Glutamatergic neuron (in vitro differentiated cells): ENCODE measurements around the gene BABAM2. TPM values are rescaled to one million over a fixed set of nuclear protein-coding genes. Genes with fewer than 3 reads are reported as not detected.
"Not testable (repeated sequence)": the region's sequence is repeated elsewhere in the genome, so short reads cannot be mapped to it uniquely, and the experiment has no call there.

ENCODE experiments used
- DNase-seq: peaks from one replicate; pipeline ENCODE4 v3.0.0; 2022
- H3K27ac Mint-ChIP-seq: one replicate; pipeline ENCODE4 v1.8.0; 2020; ENCODE audit warnings: mild to moderate bottlenecking, mixed read lengths, inconsistent platforms; ENCODE audit not compliant: unreplicated experiment
- H3K27me3 Mint-ChIP-seq: one replicate; pipeline ENCODE4 v1.8.0; 2020; ENCODE audit warnings: mild to moderate bottlenecking, moderate library complexity, mixed read lengths, inconsistent platforms; ENCODE audit not compliant: unreplicated experiment
- H3K36me3 Mint-ChIP-seq: one replicate; pipeline ENCODE4 v1.8.0; 2020; ENCODE audit warnings: mild to moderate bottlenecking, mixed read lengths, inconsistent platforms; ENCODE audit not compliant: unreplicated experiment
- H3K4me1 Mint-ChIP-seq: one replicate; pipeline ENCODE4 v1.8.0; 2020; ENCODE audit warnings: mild to moderate bottlenecking, low read depth, mixed read lengths, inconsistent platforms; ENCODE audit not compliant: unreplicated experiment
- H3K4me3 Mint-ChIP-seq: one replicate; pipeline ENCODE4 v1.8.0; 2020; ENCODE audit warnings: mild to moderate bottlenecking, mixed read lengths, inconsistent platforms; ENCODE audit not compliant: unreplicated experiment
- H3K9me3 Mint-ChIP-seq: one replicate; pipeline ENCODE4 v1.8.0; 2020; ENCODE audit warnings: mild to moderate bottlenecking, moderate library complexity, mixed read lengths, inconsistent platforms; ENCODE audit not compliant: unreplicated experiment
- CTCF ChIP-seq: fragments of 200-600 bp; sonication (generic); IDR thresholded peaks from one replicate; pipeline ENCODE4 v1.5.0; 2021; ENCODE audit not compliant: partially characterized antibody, unreplicated experiment
- total RNA-seq: library from RNA; stranded (reverse); fragmentation: NEBNext Ultra II Directional; extraction: Animal tissue kit (Norgen Biotek cat#: 25700); gene quantifications from one replicate; pipeline ENCODE4 v1.2.1, GENCODE V29; 2021; ENCODE audit not compliant: unreplicated experiment

BABAM2 gene
- total RNA-seq, 1 donor from 2014 or later: 29.9 TPM

GRCh38 chr2:28332696-28333095, 442.2 kb downstream of the BABAM2 start:
- Mint-ChIP-seq H3K4me3 (no peak overlapping the region), H3K27me3 (peaks cover 6% of the 10 kb centered on the region), H3K36me3 (peaks cover 3% of the 10 kb centered on the region), H3K27ac (no peak overlapping the region), H3K4me1 (peaks cover 9% of the 10 kb centered on the region), H3K9me3 (peaks cover 8% of the 10 kb centered on the region)
- no peak for TF ChIP-seq CTCF
- no peak for DNase-seq

GRCh38 chr2:28333606-28334526, 443.3 kb downstream of the BABAM2 start:
- TF ChIP-seq CTCF: no peak
- Mint-ChIP-seq H3K36me3 (peaks cover 3% of the 10 kb centered on the region), H3K27ac (no peak overlapping the region), H3K27me3 (peaks cover 6% of the 10 kb centered on the region), H3K4me1 (peaks cover 10% of the 10 kb centered on the region), H3K9me3 (peaks cover 8% of the 10 kb centered on the region), H3K4me3 (no peak overlapping the region)
- DNase-seq: no peak

GRCh38 chr2:28334527-28334894, 444.0 kb downstream of the BABAM2 start:
- no peak for TF ChIP-seq CTCF
- DNase-seq: no peak
- Mint-ChIP-seq H3K27ac (no peak overlapping the region), H3K36me3 (peaks cover 3% of the 10 kb centered on the region), H3K4me1 (peaks cover 10% of the 10 kb centered on the region), H3K9me3 (peaks cover 8% of the 10 kb centered on the region), H3K27me3 (peaks cover 8% of the 10 kb centered on the region), H3K4me3 (no peak overlapping the region)

GRCh38 chr2:28335265-28335664, 444.7 kb downstream of the BABAM2 start:
- not testable (repeated sequence) for H3K36me3 Mint-ChIP-seq, H3K9me3 Mint-ChIP-seq, H3K27ac Mint-ChIP-seq, DNase-seq, H3K4me3 Mint-ChIP-seq, H3K27me3 Mint-ChIP-seq
- H3K4me1 Mint-ChIP-seq: peaks cover 10% of the 10 kb centered on the region

GRCh38 chr2:28335666-28336065, 445.1 kb downstream of the BABAM2 start:
- no peak for TF ChIP-seq CTCF
- peaks cover 8% of the 10 kb centered on the region for H3K9me3 Mint-ChIP-seq
- DNase-seq: no peak
- peaks cover 8% of the 10 kb centered on the region for H3K27me3 Mint-ChIP-seq
- H3K4me3 Mint-ChIP-seq: no peak overlapping the region
- no peak overlapping the region for H3K27ac Mint-ChIP-seq
- peaks cover 3% of the 10 kb centered on the region for H3K36me3 Mint-ChIP-seq
- peaks cover 10% of the 10 kb centered on the region for H3K4me1 Mint-ChIP-seq
